ENCODE measurements around the gene NGEF.

GRCh38 chr2:233021771-233022170, 8.7 kb upstream of the NGEF start:
- no peak for TF ChIP-seq CTCF (conservative IDR thresholded peaks at IDR 0.05; ENCODE audit: low read depth, low read length)
- TF ChIP-seq EZH2 (IDR thresholded peaks at IDR 0.05; ENCODE audit: low read length, unreplicated experiment): no peak
- TF ChIP-seq EZH2phosphoT487 (IDR thresholded peaks at IDR 0.05; ENCODE audit: borderline replicate concordance, low read length): no peak
